ENCODE results near the gene COL7A1.

- TF ChIP-seq CTCF (conservative IDR thresholded peaks at IDR 0.05; ENCODE audit: low read depth, low read length) = no peak
- TF ChIP-seq EZH2 (IDR thresholded peaks at IDR 0.05; ENCODE audit: borderline replicate concordance, low read depth, low read length, poor library complexity, severe bottlenecking) = no peak
These were observed 10.3 kb downstream of the COL7A1 start for GRCh38 chr3:48584836-48585235.

All from A673 (cell line).